ENCODE data around the gene ABCB11. TPM values are rescaled to one million over a fixed set of nuclear protein-coding genes. Genes with fewer than 3 reads are reported as not detected.
A peak's percentile ranks its signal among the peaks of the same experiment; 100 is the strongest.

The ABCB11 gene
- total and polyA plus RNA-seq, 2 of the 4 experiments (the other 2 are of a cell fraction) = not detected

GRCh38 chr2:168992026-168992425, 39.1 kb downstream of the ABCB11 start:
- intact Hi-C loops (cut with micrococcal nuclease) (no loop called here), dilution Hi-C loops (cut with HindIII; ENCODE audit: low sequenced_read_pairs, unreplicated experiment) (no loop called here), in situ Hi-C loops (cut with MboI; ENCODE audit: low sequenced_read_pairs) (no loop called here)
- Histone ChIP-seq H2BK120ac (ENCODE audit: low read depth, low read length) (no peak overlapping the region), H2AK5ac (ENCODE audit: low read depth, low read length) (no peak overlapping the region), H3K27me3 (ENCODE audit: control insufficient read depth, insufficient read depth, low read length) (no peaks in the 10 kb centered on the region), H3K9me3 (ENCODE audit: control insufficient read depth, insufficient read depth, low read length) (no peaks in the 10 kb centered on the region), H3K9me1 (ENCODE audit: insufficient read depth, low read length) (no peaks in the 10 kb centered on the region), H3K79me1 (ENCODE audit: low read depth in 1 of 2, low read length in 2 of 2) (no peaks in the 10 kb centered on the region), H3K23ac (ENCODE audit: low read depth, low read length) (no peak overlapping the region), H4K5ac (ENCODE audit: low read depth, low read length) (no peak overlapping the region), H2BK15ac (ENCODE audit: low read depth, low read length) (no peak overlapping the region), H4K91ac (ENCODE audit: insufficient read depth, low read depth, low read length) (no peak overlapping the region), H3K4ac (ENCODE audit: low read depth, low read length) (no peak overlapping the region), H3K4me3 (ENCODE audit: insufficient read depth, low read depth, low read length) (no peak overlapping the region), H4K8ac (ENCODE audit: low read depth in 2 of 2, low read length in 2 of 2) (no peak overlapping the region), H3K14ac (replicated peaks; ENCODE audit: low read depth, low read length) (no peak overlapping the region), H2BK20ac (ENCODE audit: low read depth, low read length) (no peak overlapping the region), H2AFZ (replicated peaks; ENCODE audit: low read length, poor library complexity) (no peak overlapping the region), H3K4me1 (ENCODE audit: control insufficient read depth, insufficient read depth, low read length) (no peaks in the 10 kb centered on the region), H2BK5ac (ENCODE audit: low read depth, low read length, poor library complexity, severe bottlenecking) (no peak overlapping the region), H3K9ac (ENCODE audit: low read depth, low read length) (no peak overlapping the region), H3K56ac (ENCODE audit: extremely low read depth, insufficient read depth, low read length) (no peak overlapping the region), H3K27ac (ENCODE audit: insufficient read depth, low read length) (no peak overlapping the region), H3K4me2 (ENCODE audit: low read depth, low read length) (no peak overlapping the region), H4K20me1 (ENCODE audit: insufficient read depth, low read length) (no peaks in the 10 kb centered on the region), H3K18ac (ENCODE audit: low read depth, low read length) (no peak overlapping the region), H2AK9ac (replicated peaks; ENCODE audit: low read depth, low read length, poor library complexity) (no peak overlapping the region), H3K36me3 (ENCODE audit: control insufficient read depth, insufficient read depth, low read length) (no peaks in the 10 kb centered on the region)
- ChIA-PET CTCF (no interaction called here), POLR2A (ENCODE audit: unreplicated experiment) (interaction anchor here (0.6 kb wide), 1 partner anchor 26 kb away, joined by 11 read pairs; no protein-coding TSS in a partner anchor)
- TF ChIP-seq BHLHE40 (IDR thresholded peaks at IDR 0.05; ENCODE audit: low read depth, low read length) (no peak), CEBPB (IDR thresholded peaks at IDR 0.05; ENCODE audit: low read depth, low read length) (no peak), MAFK (IDR thresholded peaks at IDR 0.05; ENCODE audit: low read depth, low read length) (no peak), POLR2A (IDR thresholded peaks at IDR 0.05; ENCODE audit: low read depth, low read length) (no peak), MXI1 (IDR thresholded peaks at IDR 0.05; ENCODE audit: borderline replicate concordance, low read depth, low read length) (no peak), CHD1 (IDR thresholded peaks at IDR 0.05; ENCODE audit: low read depth, low read length) (no peak), RCOR1 (IDR thresholded peaks at IDR 0.05; ENCODE audit: insufficient replicate concordance, low read length) (no peak), MAZ (IDR thresholded peaks at IDR 0.05; ENCODE audit: borderline replicate concordance, low read depth, low read length) (no peak), SMC3 (IDR thresholded peaks at IDR 0.05; ENCODE audit: low read depth, low read length) (no peak), CTCF (conservative IDR thresholded peaks at IDR 0.05; ENCODE audit: low read depth, low read length) (no peak), RFX5 (IDR thresholded peaks at IDR 0.05; ENCODE audit: low read depth, low read length) (no peak), FOS (IDR thresholded peaks at IDR 0.05; ENCODE audit: low read depth, low read length) (no peak), RAD21 (IDR thresholded peaks at IDR 0.05; ENCODE audit: low read length) (no peak), USF2 (IDR thresholded peaks at IDR 0.05; ENCODE audit: low read depth, low read length) (no peak), NFE2L2 (IDR thresholded peaks at IDR 0.05; ENCODE audit: low read depth, low read length) (no peak)
- DNase-seq = peak; percentile 5
- ATAC-seq (ENCODE audit: low read depth) = peak; percentile 35; the same call in 1 of the 2 replicates
- no CpG with 5 or more reads among the region's 3 CpGs for WGBS, 2 experiments (ENCODE audit: extremely low coverage in 2 of 2, insufficient read length in 1 of 2)
- no TSS peak for BruUV-seq (replicated peaks)

All from IMR-90 (cell line).